Right renal cortex interstitium (tissue), 3 donors: ENCODE results near the gene PCNP. TPM values are rescaled to one million over a fixed set of nuclear protein-coding genes. Genes with fewer than 3 reads are reported as not detected.
"Not testable (repeated sequence)": the region's sequence is repeated elsewhere in the genome, so short reads cannot be mapped to it uniquely, and the experiment has no call there.

Source experiments
- DNase-seq, 3 donors: peaks; one replicate each; pipeline ENCODE4 v3.0.0-alpha.2; 2013; ENCODE audit warnings: low read depth in 3 of 3, low spot score in 2 of 3
- polyA plus RNA-seq, 3 donors: library from polyadenylated mRNA; unstranded; fragments of 120-200 nt; gene quantifications; one replicate each; pipeline ENCODE4 v1.2.1, GENCODE V29; 2013; ENCODE audit not compliant: insufficient read length in 3 of 3

Gene PCNP
- polyA plus RNA-seq, 3 donors: 201 to 231 (median 227) TPM

DNA sequence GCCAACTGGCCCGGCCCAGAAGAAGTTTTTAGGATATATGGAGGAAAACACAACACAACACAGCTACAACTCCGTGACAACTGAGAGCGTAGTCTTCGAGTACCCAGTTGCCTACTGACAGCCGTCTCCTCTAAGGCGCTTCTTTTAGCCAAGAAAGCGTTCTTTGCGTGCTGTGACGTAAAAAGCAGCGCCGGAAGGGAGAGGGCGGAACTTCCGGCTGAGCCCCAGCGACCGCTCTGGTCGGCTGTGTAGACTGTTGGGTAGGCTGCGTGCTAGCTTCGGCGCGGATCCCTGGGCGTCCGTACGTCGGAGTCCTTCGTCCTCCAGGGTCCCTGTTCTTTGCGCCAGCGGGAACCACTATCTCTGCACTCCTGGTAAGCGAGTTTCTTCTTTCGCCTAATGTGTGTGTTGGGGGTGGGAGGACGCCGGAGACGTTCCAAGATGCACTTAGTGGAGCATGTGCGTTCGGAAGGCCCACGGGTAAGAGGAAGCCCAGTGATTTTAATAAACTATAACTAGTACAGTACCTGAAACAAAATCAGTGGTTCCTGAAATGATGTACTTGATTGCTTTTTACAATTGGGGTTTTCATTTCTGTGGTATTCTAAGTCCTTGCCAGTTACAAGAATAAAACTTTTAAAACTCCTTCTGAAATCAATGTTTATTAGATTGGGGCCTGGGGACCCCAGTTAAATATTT, 12.2 kb upstream of the PCNP start, which contains the start of gene TRMT10C:
Gene TRMT10C (plus strand): TSS at position 239 of the 699 bp plus-strand sequence. CDS start 2,914 bp downstream, outside the sequence.
- peak; percentile 86 to 93 (median 91) for DNase-seq

DNA sequence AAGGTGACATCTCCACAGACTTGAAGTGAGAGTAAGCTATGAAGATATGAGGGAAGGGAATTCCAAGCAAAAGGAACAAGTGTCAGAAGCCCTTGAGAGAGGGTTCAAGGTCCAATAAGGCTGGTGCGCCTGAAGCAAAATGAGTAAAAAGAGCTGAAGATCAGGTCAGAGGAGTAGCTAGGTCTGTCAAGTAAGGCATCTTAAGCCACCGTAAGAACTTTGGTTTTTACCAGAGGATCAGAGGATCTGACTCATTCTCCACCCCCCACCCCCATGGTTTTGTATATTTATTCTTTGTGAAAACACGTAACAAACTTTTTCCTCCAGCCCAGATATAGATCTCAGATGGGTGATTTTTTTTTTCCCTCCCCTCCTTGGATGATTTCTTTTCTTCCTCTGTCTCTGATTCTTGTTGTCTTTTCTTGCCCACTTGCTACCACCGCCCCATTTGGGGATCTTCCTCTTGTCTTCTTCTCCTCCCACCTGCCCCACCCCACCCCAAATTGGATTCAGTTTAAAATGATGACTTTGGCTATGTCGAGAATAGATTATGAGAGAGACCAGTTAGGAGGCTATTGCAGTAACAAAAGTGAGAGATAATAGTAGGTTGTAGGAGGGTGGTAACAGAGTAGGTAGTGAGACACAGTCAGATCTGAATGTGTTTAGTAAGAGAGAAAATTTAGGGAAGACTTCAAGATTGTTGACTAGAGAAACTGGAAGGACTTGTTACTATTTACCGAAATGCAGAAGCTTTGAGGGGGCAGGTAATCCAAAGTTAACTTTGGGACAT, 6.3 kb upstream of the PCNP start:
- no peak for DNase-seq

DNA sequence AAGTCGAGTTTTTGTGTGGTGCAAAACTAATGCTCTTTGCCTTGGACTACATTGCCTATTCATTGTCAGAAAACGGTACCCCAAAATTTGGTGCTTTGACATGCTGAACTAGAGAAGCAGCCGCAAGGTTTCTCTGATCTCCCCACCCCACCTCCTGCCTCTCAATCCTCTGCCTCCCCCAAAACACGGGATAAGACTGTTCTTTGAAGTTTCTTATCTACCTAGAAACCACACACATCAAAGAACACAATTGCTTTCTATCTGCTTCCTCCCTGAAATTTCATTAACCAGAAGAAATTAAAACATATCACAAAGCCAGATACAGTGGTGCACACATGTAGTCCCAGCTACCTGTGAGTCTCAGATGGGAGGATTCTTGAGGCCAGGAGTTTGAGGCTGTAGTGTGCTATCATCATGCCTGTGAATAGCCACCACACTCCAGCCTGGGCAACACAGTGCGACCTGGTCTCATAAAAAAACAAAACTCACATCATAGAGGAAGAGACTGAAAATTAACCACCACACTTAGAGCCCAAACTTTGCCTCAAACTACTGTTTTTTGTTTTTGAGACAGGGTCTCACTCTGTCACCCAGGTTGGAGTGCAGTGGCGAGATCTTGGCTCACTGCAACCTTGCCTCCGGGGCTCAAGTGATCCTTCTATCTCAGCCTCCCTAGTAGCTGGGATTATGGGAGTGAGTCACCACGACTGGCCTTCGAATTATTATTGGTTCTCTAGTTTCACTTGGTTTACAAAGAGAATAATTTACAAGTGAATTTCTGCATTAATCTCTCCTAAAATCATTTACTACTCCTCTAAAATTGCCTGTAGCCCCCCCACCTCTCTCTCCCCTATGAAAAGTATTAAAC, 2.7 kb upstream of the PCNP start:
- no peak for DNase-seq

DNA sequence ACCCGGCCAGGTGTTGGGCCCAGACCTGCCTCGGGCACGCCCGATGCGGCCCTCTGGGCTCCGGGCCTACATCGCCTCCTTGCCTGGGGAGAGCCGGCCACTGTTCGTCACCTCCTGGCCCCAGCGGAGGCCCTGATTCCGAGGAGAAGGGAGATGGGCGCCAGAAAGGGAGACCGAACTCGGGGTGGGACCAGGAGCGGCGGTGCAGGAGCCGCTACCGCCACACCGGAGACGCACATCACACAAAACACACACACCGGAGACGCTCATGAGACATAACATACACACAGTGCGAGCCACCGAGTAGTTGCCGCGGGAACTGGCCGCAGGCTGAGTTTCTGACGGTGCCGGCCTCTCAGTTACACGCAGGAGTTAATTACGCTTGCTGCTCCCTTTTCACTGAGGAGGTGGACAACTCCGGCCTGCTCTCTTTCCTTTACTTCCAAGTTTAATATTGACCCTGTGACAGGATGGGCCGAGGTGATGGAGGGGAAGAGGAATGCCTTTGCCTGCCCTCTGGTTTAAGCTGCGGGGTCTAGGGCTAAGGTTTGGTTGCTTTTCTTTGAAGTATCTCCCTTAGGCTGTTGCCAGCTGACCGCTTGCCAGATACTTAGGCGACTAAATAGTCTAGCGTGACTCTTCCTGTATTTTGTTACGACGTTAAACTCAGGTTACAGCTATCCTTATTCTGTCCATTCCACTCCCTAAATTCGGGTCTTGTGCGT, 570 bp downstream of the PCNP start:
- DNase-seq: peak; percentile 40 to 71 (median 64)

DNA sequence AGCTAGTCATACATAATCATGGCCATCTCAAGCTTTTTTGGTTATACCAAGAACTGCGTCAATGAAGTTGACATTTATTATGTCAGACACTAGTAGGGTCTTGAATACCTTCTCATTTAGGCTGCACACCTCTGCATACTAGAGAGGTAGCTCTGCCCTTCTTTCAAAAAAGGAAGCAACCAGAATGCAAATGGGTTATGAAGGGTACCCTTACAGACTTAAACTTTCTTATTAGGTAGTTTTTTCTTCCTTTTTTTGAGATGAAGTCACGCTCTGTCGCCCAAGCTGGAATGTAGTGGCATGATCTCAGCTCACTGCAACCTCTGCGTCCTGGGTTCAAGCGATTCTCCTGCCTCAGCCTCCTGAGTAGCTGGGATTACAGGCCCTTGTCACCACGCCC, 3.3 kb downstream of the PCNP start:
- DNase-seq: no peak

DNA sequence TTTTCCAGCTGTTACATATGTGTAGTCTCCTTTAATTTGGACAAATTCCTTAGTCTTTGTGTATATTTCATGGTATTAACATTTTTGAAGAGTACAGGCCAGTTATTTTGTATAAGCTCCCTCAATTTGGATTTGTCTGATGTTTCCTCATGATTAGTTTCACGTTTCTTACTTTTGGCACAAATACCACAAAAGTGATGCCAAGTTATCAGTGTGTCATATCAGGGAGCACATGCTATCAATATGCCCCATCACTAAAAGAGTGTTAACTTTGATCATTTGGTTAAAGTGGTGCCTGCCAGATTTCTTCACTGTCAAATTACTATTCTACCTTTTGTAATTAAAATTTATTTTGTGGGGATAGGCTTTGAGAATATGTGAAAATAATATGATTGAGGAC, 14.6 kb downstream of the PCNP start:
- DNase-seq: no peak

DNA sequence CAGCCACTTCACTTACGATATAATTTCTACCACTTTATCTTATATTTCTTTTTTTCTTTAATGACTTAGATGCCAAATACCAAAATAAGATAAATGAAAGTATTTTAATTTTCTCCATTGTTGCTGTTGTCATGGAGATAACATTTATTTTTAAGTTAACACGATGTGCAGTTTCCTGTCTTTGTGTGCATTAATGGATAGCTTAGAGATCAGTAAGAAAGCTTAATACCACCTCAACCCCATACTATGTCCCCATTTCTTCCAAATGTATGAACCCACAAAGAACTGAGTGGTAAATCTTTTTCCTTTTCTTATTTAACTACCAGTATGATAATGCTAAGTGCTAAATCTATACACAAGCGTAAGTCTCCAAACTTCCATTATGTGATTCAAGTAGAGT, 17.1 kb downstream of the PCNP start:
- no peak for DNase-seq

DNA sequence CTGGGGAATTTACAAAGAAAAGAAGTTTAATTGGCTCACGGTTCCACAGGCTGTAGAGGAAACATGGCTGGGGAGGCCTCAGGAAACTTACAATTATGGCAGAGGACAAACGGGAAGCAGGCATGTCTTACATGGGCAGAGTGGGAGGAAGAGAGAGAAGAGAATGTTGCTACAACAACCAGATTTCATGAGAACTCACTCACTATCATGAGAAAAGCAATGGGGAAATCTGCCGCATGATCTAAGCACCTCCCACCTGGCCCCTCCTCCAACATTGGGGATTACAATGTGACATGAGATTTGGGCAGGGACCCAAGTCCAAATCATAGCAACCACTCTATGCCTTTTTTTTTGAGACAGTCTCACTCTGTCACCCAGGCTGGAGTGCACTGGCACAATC, 28.8 kb downstream of the PCNP start:
- DNase-seq: no peak

DNA sequence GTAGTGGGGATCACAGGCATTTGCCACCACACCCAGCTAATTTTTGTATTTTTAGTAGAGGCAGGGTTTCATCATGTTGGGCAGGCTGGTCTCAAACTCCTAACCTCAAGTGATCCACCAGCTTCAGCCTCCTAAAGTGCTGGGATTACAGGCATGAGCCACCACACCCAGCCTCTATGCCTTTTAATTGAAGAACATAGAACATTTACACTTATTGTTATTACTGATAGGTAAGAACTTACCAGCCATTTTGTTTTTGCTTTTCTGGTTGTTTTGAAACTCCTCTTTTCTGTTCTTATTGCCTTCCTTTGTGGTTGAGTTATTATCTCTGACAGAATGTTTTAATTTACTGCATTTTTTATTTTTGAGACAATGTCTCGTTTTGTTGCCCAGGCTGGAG, 29.2 kb downstream of the PCNP start:
- DNase-seq: no peak

DNA sequence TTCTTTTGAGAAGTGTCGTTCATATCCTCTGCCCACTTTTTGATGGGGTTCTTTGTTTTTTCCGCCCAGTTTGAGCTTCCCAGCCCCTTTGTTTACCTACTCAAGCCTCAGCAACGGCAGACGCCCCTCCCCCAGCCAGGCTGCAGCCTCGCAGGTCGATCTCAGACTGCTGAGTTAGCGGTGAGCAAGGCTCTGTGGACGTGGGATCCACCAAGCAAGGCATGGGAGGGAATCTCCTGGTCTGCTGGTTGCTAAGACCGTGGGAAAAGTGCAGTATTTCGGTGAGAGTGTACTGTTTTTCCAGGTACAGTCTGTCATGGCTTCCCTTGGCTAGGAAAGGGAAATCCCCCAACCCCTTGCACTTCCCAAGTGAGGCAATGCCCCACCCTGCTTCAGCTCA, 31.4 kb downstream of the PCNP start:
- DNase-seq: not testable (repeated sequence)

DNA sequence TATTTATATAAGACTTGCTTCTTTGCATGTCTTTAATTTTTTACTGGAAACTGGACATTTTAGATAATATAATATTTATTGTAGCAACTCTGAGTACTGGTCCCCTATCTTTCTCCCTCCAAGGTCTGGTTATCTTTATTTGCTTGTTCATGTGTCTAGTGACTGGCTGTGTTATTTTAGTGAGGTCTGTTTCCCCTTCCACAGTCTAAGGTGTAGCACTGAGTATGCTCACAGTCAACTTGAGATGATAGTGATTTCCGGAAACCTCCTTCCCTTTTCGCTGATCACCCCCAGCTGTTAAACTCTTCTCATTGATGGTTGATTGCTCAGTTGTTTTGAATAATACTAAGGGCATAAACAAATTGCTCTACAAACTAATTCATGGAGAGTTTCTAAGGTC, 37.0 kb downstream of the PCNP start:
- DNase-seq: no peak

DNA sequence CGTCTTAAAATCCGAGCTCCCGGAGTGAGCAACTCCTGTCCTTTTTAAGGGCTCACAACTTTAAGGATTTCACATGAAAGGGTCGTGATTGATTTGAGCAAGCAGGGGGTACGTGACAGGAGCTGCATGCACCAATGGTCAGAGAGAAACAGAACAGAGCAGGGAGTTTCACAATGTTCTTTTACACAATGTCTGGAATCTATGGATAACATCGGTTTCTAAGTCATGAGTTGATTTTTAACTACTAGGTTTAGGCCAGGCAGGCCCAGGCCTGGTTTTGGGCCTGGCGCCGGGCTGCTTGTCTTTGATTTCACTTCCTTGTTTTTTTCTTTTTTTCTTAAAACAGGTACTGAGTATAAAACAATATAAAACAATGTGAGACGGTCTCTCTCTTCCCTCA, 39.0 kb downstream of the PCNP start:
- DNase-seq: not testable (repeated sequence)

DNA sequence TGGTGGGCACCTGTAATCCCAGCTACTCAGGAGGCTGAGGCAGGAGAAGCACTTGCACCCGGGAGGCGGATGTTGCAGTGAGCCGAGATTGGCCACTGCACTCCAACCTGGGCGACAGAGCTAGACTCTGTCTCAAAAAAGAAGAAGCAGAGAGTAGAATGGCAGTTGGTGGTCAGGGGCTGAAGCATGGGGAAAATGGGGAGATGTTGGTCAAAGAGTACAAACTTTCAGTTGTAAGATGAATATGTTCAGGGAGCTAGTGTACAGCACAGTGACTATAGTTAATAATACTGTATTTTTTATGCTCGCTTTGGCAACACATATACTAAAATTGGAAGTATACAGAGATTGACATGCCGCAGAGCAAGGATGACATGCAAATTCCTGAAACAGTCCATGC, 41.5 kb downstream of the PCNP start:
- no peak for DNase-seq

DNA sequence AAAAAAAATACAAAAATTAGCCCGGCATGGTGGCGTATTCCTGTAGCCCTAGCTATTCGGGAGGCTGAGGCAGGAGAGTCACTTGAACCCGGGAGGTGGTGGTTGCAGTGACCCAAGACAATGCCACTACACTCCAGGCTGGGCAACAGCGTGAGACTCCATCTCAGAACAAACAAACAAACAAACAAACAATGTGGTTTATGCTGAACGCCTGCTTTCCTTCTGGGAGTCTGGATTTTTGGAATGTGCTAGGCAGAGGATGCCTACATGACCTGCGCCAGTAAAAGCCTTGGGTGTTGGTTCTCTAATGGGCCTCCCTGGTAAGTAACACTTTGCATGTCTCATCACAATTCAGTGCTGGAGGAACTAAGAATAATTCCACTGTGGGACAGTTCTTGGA, 43.5 kb downstream of the PCNP start:
- no peak for DNase-seq

DNA sequence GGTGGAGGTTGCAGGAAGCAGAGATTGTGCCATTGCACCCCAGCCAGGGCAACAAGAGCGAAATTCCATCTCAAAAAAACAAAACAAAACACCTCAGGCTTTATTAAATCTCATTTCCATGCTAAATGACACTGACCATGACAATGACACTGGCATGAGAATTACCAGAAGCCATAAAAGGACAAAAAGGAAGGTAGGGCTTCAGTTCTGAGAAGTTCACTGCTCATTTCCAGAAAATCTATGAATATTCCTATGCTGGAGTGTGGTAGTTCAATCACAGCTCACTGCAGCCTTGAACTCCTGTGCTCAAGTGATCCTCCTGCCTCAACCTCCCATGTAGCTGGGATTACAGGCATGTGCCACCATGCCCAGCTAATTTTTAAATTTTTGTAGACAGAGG, 44.7 kb downstream of the PCNP start:
- DNase-seq: no peak

DNA sequence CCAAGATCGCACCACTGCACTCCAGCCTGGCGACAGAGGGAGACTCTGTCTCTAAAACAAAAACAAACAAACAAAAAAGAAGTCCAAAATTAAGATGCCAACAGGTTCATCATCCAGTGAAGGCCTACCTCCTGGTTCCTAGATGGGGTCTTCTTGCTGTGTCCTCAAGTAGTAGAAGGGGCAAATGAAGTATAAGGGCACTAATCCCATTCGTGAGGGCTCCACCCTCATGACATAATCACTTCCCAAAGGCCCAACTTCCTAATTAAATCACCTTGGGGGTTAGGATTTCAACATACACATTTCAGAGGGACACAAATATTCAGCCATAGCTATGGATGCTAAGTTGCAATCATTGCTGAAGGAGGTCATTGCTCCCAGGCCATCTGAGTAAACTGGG, 45.8 kb downstream of the PCNP start:
- DNase-seq: no peak

DNA sequence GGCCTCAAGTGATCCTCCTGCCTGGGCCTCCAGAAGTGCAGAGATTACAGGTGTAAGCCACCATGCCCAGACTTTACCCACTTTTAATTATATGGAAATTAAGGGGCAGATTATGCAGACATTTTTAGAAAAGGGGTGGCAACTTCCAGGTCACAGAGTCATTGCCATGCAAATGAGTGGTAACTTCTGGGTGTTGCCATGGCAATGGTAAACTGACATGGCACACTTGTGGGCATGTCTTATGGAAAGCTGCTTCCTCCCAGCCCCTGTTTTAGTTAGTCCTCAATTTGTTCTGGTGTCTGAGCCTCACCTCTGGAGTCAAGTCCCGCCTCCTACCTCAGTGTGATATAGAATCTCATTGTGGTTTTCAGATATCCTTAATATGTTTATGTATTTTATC, 49.7 kb downstream of the PCNP start:
- DNase-seq: no peak

DNA sequence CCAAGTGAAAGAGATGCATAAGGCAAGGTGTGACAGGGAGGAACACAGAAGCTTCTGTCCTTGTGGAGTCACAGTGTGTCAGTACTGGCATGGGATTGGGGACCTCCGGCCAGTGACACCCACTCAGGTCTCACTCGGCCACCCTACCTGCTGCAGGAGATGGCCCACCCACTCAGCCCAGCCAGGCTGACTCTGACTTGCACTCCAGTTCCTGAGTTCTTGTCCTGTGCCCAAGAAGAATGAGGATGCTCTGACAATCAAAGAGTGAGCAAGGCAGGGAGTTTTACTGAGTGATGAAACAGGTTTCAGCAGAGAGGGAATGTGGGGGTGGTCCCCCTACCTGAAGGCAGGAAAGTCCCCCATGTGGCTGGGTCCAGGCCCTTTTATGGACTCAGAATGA, 50.9 kb downstream of the PCNP start:
- DNase-seq: no peak

DNA sequence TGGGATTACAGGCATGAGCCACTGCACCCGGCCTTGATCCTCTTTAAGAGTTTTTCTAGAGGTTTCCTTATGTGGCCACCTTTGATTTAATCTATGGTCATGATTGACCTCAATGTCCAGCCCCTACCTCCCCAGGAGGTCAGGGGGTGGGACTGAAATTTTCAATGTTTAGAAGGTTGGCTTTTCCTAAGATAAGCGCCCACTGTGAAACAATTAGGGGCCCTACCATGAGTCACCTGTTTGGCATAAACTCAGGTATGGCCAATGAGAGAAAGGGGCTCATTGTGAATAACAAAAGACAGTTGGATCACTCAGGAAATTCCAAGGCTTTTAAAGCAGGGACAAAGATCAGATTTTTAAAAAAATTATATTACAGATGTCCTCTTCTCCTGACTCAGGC, 51.9 kb downstream of the PCNP start:
- DNase-seq: no peak

DNA sequence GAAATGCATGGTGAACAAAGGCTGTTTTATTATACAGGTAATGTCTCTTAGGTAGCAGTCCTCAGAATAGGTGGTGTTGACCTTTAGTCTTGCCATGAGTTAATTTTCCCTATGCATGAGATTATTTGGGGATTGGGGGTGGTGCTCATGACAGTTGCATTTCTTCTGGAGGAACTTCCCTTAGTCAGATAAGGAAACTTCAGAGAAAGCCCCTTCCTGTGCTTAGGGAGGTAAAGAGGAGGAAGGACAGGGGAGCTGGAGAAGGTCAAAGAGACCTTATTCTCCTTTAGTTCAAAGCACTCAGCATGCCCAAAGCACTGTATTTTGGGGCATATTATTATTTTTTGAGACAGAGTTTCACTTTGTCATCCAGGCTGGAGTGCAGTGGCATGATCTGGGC, 55.2 kb downstream of the PCNP start:
- DNase-seq: no peak
